ENCODE results near the gene COX19.
"Not testable (repeated sequence)": the region's sequence is repeated elsewhere in the genome, so short reads cannot be mapped to it uniquely, and the experiment has no call there.

The COX19 gene

DNA sequence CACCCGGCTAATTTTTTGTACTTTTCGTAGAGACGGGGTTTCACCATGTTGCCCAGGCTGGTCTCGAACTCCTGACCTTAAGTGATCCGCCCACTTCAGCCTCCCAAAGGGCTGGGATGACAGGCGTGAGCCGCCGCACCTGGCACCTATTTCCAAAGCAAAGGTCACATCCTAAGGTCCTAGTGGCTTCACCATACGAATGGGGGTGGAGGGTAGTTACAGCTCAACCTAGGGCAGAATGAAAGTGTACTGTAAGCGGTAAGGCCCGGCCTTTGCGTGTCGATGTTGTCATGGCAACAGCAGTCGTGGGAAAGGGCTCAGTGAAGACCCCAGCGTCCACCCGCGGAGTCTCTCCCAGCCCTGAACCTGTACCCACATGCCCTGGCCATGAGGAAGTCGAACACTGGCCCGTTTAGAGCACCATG lies 1.6 kb upstream of the COX19 start:
- DNase-seq, result no peak

DNA sequence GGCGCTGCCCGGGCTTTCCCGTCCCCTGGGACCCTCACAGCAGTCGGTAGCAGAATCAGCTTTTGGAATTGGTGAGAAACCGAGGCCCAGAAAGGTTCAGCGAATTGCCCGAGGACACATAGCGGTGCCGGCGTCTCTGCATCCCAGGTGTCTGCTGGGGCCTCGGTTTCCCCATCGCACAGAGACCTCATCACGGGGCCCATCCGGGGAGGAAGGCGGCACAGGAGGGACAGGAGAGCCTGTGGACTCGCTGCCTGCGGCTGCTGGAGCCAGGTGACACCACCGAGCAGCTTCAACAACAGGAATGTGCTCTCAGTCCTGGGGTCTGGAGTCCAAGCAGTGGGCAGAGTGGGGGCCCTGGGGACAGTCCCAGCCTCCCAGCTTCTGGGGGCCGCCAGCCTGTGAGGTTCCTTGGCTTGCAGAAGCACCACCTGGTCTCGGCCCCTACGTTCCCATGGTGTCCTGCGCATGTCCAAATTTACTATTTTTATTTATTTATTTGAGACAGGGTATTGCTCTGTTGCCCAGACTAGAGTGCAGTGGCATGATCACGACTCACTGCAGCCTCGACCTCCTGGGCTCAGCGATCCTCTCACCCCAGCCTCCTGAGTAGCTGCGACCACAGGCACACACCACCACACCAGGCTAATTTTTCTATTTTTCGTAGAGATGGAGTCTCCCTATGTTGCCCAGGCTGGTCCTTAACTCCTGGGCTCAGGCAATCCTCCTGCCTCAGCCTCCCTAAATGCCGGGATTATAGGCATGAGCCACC lies 539 bp upstream of the COX19 start:
- DNase-seq, result no peak

DNA sequence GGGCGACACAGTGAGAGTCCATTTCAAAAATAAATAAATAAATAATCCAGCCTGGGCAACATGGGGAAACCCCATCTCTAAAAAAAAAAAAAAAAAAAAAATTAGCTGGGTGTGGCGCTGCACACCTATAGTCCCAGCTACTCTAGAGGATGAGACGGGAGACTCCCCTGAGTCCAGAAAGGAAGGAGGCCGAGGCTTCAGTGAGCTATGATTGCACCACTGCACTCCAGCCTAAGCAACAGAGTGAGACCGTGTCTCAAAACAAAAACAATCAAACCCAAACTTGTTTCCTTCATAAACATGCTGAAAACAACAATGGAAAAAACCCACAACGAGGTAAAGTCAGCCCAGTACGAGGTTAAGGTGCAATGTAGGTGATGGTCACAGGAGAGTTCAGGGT lies 1.2 kb downstream of the COX19 start:
- no peak for DNase-seq

DNA sequence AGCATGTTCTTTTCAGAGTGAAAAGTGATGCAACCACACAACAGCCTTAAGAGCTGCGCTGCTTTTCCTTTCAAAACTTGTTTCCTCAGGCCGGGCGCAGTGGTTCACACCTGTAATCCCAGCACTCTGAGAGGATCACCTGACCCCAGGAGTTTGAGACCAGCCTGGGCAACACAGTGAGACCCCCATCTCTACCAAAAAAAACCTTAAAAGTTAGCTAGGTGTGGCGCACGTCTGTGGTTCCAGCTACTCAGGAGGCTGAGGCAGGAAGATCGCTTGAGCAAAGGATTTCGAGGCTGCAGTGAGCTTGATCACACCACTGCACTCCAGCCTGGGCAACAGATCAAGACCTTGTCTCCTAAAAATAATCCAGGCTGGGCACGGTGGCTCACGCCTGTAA lies 2.0 kb downstream of the COX19 start:
- DNase-seq, result no peak

DNA sequence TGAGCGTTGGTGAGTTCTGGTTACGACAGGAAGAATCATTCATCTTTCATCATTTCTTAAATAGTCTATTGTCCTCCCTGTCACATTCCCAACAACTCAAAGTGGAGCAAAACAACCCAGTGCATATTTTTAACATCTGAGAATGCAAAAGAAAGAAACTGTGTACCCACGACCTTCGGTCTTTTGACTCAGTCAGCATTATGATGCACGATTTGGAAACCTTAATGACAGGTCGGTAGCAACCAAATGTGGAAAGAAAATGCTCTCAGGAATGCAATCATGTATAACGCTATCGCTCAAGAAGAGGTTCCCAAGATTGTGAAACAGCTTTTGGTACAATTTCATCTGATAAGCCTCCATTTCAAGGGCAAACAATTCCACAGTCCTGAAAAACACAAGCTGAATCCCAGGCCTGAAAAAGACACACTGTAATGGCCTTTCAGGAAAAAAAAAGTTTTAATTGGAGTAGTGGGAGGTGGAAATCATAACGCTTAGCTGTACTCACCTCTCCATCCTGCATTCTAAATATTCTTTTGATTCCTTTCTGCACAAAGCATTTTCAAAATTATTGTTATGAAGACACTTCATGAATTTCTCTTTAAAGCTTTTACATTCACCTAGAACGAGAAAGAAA lies 2.6 kb downstream of the COX19 start:
- no peak for DNase-seq

DNA sequence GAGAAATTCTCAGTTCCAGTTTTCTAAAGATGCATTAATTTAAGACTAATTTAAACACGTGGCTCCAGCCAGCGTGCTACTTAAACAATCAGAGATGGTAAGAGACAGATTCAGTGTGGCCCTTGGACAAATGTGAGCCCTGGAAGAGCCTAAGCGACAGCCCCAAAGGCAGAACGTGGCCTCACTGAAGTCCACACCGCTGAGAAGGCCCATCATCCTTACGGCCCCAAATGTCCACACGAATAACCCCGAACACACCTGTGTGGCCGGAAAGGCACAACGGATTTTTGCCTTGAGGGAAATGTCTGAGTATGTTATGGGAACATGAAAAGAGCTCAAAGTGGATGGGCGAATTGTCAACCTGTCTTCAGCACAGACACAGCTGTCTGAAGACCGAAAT lies 3.2 kb downstream of the COX19 start:
- no peak for DNase-seq

DNA sequence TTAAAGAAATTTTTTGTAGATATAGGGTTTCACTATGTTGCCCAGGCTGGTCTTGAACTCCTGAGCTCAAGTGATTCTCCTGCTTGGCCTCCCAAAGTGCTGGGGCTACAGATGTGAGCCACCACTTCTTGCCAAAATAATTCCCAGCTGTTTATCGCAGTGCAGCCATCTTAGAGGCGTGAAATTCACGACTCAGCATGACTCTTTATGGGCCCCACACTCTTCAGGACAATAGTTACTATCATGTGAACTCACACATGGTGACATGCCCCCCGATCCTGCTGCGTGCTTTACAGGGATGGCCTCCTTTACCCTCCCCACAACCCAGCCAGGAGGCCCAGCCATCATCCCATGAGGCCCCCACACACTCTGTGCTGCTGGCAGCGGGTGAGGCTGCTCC lies 4.6 kb downstream of the COX19 start:
- no peak for DNase-seq

DNA sequence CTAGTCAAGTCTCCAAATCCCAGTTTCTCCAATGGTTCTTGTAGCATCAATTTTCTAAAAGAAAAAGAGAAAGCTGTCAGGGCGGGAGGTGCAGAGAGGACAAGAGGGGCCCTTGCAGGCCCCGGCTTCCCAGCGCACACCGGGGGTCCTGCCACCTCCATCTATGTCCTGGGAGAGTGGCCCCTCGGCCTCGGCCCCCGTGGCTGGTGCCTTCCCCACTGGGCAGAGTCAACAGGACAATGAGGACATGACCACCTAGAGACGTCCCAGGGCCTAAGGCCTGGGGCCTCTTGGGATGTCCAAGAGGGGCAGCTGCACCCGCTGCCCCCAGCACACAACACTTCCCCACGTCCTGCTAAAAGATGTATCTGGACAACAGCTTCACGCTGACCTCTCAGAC lies 5.9 kb downstream of the COX19 start:
- no peak for DNase-seq

DNA sequence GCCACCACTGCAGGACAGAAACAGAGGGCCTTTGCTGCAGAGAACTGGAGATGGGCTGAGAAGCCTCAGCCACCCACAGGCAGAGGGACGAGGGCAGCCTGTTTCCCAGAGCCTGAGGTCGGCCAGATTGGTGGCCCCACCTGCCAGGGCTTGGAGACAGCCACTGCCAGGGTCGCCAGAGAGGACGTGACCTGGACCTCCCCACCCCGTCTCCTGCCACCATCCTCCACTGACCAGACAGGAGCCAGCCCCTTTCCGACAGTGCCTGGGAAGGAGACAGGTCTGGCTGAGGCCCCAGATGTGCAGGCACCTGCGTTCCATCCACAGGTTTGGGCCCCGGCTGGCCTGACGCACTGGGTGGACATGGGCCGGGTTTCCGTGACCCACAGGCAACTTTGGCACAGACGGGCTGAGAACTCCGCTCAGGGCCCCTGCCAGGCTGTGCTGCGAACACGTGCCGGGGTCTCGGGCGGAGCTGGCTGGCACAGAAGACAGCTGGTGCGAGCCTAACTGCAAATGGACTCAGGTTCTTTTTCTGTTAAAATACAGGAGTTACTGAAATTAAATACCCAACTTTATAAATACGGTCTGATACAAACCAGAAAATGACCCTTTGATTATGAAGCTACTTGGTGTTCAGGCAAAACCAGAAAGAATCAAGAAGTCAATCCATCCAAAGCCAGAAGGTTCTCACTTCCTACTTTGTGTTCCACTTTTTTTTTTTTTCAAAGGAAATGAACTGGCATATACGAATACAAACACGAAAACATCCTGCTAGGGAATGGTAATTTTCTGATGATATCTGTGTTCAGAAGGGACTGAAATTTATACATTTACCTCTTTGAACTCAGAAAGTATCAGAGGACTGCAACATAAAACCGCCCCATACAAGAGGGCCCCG lies 6.9 kb downstream of the COX19 start:
- DNase-seq, result no peak

DNA sequence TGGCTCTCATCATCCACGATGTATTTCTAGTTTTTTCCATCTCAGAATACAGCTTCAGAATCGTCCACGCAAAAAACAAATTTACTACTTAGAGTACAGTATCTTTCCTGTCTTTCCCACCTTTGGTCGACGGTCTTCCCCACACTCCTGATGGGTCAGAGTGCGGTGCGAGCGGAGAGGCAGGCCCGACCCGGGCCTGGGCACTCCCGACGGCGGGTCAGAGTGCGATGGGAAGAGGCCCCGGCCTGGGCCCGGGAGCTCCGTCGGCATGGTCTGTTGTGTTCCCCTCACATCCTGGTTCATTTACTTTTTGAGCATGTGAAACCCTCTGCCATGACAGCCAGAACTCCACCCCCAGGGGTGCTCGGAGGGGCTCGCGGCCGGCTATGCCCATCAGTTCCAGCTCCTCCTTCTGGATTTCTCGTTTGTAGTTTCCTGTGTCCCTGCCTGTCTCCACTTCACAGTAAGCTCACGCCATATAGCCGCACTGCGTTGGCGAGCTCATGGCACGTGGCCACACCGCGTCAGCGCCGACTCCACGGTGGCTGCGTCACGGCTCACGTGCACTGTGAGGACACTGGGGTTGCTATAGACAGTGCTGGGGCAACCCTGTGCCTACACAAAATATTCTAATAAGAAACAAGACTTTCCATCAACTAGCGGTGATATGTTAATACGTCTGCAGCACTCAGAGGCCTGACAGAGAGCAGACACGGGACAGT lies 7.8 kb downstream of the COX19 start:
- DNase-seq, result no peak

DNA sequence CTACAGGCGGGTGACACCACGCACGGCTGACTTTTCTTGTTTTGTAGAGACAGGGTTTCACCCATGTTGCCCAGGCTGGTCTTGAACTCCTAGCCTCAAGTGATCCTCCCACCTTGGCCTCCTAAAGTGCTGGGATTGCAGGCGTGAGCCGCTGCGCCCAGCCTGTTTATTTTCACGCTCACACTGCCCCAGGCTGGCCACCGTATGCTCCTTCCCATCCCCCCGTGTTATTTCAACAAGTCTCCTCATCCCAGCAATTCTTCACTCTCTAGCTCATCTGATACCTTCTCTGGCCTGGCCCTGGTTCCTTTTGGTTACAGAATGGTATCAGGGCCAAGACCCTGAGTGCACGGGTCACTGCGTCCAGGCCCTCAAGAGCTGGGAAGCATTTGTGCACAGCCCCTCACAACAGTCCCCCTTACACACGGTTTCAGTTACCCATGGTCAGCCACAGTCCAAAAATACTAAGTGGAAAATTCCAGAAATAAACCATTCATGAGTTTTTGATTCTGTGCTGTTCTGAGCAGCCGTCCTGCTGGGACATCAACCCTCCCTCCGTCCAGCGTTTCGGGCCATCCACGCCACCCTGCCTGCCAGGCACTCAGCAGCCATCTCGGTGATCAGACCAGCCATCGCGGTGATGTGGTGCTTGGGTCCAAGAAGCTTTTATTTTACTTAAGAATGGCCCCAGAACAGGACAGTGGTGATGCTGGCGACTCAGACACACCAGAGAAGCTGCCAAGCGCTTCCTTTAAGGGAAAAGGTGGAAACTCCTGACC lies 8.9 kb downstream of the COX19 start:
- DNase-seq, result no peak

DNA sequence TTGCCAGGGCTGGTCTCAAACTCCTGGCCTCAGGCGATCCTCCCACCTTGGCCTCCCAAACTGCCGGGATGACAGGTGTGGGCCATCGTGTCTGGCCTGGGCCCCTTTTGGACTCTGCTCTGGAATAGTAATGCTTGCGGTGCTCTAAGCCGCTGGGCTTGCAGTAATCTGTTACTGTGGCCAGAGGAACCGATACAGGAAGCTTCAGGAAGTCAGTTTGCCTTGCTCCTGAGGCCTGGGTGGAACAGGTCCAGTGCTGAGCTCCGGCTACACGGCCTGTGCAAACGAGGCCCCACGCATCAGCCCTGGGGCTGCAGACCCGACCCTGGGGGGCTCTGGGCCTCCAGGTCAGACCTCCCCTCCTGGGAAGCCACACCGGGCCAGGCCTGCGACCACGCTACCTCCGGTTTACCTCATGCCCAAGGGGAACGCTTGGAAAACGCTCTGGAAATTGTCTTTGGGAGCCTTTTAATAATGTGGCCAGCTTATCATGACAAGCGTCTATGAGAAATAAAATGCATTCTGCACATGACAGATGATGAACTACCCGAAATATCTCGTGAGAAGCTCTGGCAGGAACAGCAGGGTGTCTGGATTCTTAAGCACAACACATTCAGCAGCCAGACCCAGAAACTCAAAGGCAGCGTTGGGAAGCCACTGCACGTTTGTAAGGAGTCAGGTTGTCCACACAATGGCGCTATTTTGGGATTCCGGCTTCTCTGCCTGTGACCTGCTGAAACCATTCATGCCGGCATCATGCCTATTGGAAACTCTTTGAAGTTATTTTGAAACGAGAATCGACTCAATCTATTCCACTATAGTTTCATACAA lies 10.7 kb downstream of the COX19 start:
- DNase-seq, result no peak

DNA sequence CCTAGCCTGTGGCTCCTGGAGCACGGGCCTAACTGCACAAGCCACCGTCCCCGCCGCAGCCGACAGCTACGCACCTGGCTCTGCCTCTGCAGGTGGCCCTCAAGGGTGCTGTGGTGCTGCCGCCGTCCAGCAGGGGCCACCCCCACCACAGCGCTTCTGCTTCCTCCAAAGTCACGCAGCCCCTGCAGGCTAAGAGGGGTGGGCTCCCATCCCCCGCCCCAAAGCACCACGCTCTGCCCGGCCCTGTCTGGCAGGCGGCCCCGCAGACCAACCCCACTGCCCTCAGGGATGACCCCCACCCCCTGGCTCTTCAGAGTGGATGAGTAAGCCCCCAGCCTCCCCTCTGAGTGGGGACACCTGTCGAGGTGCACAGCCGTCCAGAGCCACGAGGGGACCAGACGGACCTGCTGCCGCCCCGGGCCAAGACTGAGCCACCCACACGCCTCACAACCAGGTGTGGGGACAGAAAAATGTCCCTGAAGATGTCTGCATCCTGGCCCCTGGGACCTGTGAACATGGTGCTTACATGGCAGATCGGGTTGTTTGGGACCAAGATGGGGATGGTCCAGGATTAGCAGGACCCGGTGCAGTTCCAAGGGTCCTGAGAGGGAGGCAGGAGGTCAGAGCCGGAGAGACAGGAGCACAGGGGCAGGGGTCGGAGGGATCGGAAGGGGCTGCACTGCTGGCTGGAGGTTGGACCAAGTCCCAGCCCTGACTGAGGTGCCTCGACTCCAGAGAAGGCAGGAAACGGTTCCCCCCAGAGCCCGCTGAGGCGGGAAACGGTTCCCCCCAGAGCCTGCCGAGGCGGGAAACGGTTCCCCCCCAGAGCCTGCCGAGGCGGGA lies 11.9 kb downstream of the COX19 start:
- DNase-seq, result no peak

DNA sequence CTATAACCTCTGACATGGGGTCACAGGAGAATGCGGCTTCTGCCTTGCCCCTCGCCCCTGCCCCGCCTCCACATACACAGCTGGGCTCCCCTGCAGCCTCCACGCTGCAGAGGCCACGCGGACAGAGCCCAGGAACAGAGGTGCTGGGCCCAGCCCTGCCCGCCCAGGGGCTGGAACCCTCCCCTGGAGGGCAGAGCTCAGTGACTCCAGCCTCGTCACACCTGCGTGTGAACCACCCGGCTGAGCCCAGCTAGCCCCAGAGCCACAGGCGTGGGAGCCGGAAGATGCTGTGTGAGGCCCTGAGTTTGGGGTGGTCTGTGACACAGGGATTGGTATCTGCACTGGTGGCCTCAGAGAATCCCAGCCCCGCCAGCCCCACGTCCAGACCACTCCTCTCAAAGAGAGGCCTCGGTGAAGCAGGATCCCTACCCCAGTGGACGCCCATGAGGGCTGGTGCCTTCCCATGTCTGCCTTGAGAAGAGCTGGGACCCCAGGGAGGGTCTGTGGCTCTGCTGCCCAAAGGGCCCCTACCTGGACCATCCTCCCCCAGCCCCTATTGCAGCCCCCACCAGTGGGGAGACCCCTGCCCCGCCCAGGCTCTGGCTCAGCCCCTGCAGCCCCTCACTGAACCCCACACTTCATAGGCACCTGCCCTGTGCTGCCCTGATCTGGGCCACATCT lies 12.8 kb downstream of the COX19 start:
- no peak for DNase-seq

DNA sequence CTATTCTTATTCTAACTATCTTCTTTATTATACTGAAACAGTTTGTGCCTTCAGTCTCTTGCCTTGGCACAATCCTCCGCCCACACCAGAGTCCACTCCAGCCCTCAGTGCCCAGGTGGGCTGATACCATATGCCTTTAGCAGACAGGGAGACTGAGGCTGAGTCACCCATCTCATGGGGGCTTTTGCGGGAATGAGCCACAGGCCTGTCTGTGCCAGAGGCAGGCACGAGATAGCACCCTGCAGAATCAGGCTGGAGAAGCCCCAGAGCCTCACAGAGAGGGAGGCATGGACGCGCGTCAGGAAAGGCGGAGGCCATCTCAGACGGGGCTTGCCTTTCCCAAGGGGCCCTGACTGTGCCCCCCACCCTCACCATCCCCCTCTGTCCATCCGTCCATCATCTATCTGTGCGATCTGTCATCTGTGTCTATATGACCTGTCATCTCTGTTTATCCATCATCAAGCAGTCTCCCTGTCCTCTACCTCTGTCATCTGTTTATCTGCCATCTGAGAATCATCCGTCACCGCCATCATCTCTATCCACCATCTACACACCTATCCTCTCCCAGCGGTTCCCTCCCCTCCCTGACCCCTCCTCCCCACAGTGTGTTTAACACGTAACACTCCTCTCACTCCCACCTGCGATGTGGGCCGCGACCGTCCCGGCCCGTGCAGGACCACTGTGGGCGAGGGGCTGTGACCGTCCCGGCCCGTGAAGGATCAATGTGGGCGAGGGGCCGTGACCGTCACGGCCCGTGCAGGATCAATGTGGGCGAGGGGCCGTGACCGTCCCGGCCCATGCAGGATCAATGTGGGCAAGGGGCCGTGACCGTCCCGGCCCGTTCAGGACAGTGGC lies 13.6 kb downstream of the COX19 start:
- no peak for DNase-seq

DNA sequence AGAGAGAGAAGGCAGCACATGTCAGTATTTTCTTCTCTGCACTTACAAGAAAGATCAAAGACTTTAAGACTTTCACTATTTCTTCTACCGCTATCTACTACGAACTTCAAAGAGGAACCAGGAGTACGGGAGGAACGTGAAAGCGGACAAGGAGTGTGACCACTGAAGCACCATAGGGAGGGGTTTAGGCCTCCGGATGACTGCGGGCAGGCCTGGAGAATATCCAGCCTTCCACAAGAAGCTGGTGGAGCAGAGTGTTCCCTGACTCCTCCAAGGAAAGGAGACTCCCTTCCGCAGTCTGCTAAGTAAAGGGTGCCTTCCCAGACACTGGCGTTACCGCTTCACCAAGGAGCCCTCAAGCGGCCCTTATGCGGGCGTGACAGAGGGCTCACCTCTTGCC lies 14.4 kb downstream of the COX19 start:
- not testable (repeated sequence) for DNase-seq

DNA sequence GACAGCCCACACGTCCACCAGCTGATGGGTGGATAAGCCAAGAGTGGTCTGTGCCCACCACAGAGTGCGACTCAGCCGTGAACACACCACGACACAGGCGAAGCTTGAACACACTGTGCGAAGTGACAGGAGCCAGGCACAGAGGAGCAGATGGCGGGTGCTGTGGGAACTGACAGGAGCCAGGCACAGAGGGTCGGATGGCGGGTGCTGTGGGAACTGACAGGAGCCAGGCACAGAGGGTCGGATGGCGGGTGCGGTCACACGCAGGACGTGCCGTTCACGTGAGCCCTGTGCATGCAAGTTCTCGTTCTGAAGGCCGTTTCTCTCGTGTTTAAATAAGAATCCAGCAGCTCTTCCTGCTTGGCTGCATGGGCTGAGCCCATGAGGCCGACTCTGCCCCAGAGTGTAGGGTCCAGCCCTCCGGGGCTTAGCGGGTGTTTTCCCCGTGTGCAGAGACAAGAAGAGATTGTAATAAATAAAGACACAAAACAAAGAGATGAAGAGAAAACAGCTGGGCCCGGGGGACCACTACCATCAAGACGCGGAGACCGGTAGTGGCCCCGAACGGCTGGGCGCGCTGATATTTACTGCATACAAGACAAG lies 15.0 kb downstream of the COX19 start:
- DNase-seq, result no peak

DNA sequence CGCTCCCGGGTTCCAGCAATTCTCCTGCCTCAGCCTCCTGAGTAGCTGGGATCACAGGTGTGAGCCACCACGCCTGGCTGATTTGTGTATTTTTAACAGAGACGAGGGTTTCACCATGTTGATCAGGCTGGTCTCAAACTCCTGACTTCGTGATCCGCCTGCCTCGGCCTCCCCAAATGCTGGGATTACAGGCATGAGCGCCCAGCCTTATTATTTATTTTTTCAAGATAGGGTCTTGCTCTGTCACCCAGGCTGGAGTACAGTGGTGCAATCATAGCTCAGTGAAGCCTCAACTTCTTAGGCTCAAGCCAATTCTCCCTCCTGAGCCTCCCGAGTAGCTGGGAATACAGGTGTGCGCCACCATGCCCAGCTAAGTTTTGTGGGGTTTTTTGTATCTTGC lies 15.6 kb downstream of the COX19 start:
- DNase-seq, result not testable (repeated sequence)

Measured in NCI-H226 (cell line).